Measurements from ENCODE around the gene CRELD1. TPM values are rescaled to one million over a fixed set of nuclear protein-coding genes. Genes with fewer than 3 reads are reported as not detected.

CRELD1 gene
- total RNA-seq, 1 donor from 2014 or later: 51.4 TPM

DNA sequence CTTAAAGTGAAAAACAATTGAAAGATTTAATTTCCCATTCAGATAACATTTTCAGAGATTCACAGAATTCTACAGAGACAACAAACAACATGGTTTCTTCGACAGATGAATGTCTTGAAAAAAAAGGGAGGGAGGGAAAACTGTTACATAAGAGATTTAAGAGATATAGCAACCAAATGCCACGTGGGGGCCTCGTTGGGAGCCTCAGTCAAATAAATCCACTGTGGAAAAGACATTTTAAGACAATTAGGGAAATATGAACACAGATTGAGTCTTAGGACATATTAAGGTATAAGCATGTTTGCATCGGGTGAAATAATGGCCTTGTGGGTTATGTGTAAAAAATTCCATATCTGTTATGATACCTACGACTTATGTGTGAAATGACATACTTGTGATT is 23.6 kb downstream of the CRELD1 start:
- Histone ChIP-seq H3K4me1 (peaks cover 2% of the 10 kb centered on the region), H3K27me3 (no peaks in the 10 kb centered on the region), H3K36me3 (peaks cover 12% of the 10 kb centered on the region), H3K4me3 (no peak overlapping the region), H3K27ac (no peak overlapping the region), H3K9me3 (no peaks in the 10 kb centered on the region)
- DNase-seq (no peak), ATAC-seq (no peak)
- no peak for TF ChIP-seq CTCF (IDR thresholded peaks at IDR 0.05)
- intact Hi-C loops (cut with DNase I): no loop called here

- H3K27me3 ChIP-seq: no peaks in the 10 kb centered on the region
- ATAC-seq: no peak
- TF ChIP-seq CTCF (IDR thresholded peaks at IDR 0.05): no peak
- H3K4me1 ChIP-seq: no peaks in the 10 kb centered on the region
- no peaks in the 10 kb centered on the region for H3K9me3 ChIP-seq
- intact Hi-C loops (cut with DNase I): no loop called here
- H3K36me3 ChIP-seq: peaks cover 73% of the 10 kb centered on the region
- no peak overlapping the region for H3K4me3 ChIP-seq
- no peak overlapping the region for H3K27ac ChIP-seq
- DNase-seq: no peak
These were observed 31.7 kb downstream of the CRELD1 start for GRCh38 chr3:9965200-9965875.

DNA sequence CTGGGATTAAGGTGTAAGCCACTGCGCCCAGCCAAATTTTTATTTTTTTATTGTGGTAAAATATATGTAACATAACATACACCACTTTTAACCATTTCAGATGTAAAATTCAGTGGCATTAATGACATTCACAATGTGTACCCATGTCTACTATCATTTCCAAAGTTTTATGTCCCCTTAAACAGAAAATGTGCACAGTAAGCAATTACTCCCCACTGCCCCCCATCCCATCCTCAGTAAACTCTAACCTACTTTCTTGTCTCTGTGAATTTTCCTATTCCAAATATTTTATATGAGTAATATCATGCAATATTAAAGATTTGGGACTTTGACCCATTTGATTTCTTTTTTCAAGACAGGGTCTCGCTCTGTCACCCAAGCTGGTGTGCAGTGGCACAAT is 33.2 kb downstream of the CRELD1 start:
- Histone ChIP-seq H3K36me3 (peaks cover 79% of the 10 kb centered on the region), H3K4me1 (peaks cover 7% of the 10 kb centered on the region), H3K27me3 (no peaks in the 10 kb centered on the region), H3K4me3 (no peak overlapping the region), H3K27ac (no peak overlapping the region), H3K9me3 (no peaks in the 10 kb centered on the region)
- TF ChIP-seq CTCF (IDR thresholded peaks at IDR 0.05): no peak
- DNase-seq (no peak), ATAC-seq (no peak)
- intact Hi-C loops (cut with DNase I): no loop called here

DNA sequence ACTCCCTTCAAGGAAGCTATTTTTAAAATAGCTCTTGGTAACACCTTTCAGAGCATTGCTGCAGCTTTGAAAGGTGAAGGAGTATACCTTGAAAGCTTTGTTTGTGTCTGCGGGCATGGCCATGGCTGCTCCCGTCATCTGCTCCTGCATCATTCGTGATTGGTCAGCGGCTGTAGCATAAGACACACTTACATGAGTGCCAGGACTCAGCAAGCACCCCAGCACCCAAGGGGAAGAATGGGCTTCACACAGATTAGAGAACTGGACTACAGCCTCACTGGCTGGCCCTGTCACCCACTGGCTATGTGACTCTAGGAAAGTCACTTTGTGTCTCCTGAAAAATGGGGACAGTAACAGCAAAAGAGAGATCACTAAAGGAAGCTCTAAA is 36.0 kb downstream of the CRELD1 start:
- Histone ChIP-seq H3K9me3 (no peaks in the 10 kb centered on the region), H3K36me3 (peaks cover 79% of the 10 kb centered on the region), H3K27ac (peak overlapping the region; percentile 27), H3K27me3 (no peaks in the 10 kb centered on the region), H3K4me3 (no peak overlapping the region), H3K4me1 (peaks cover 7% of the 10 kb centered on the region)
- intact Hi-C loops (cut with DNase I): no loop called here
- TF ChIP-seq CTCF (IDR thresholded peaks at IDR 0.05): no peak
- DNase-seq: no peak
- ATAC-seq: peak; percentile 47

DNA sequence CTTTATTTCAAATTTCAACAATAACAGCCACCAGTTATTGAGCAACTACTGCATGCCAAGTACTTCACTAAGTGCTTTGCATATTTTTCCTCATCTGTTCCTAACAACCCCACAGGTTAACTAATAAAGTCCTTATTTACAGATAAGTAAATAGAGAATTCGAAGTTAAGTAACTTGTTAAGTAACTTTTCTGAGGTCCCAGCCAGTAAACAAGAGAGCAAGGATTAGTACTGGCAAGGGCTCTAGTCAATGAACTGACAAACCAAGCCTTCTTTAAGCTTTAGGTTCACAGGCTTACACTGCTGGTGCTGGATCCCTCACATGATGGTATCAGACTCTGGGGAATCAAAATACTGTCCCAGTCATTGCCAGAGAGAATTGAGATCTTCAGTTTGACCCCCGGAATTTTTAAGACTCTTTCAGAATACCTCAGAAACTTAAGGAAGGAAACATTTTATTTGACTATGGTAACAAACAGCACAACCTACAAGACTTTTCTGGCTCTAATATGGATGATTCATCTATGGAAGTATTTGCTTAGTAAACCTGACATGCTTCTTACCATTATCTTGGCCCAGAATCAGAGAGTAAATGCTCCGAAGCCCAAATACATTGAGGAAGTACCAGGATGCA is 36.5 kb downstream of the CRELD1 start:
- H3K36me3 ChIP-seq: peaks cover 83% of the 10 kb centered on the region
- peak overlapping the region; percentile 27 for H3K27ac ChIP-seq
- TF ChIP-seq CTCF (IDR thresholded peaks at IDR 0.05): no peak
- DNase-seq (no peak), ATAC-seq (peak; percentile 72)
- peaks cover 7% of the 10 kb centered on the region for H3K4me1 ChIP-seq
- no peaks in the 10 kb centered on the region for H3K27me3 ChIP-seq
- H3K9me3 ChIP-seq: no peaks in the 10 kb centered on the region
- H3K4me3 ChIP-seq: no peak overlapping the region
- intact Hi-C loops (cut with DNase I): no loop called here

All from upper lobe of right lung (tissue), 1 donor.